ENCODE measurements around the gene MECR.

GRCh38 chr1:29227511-29227910 is 3.2 kb downstream of the MECR start:
- TF ChIP-seq EZH2 (IDR thresholded peaks at IDR 0.05) (no peak), POLR2AphosphoS5 (IDR thresholded peaks at IDR 0.05; ENCODE audit: borderline replicate concordance, low read depth, low read length) (no peak)

Data from SK-N-MC (cell line).